Stomach smooth muscle (tissue), 2 donors: ENCODE results near the gene CAMK2B.

ENCODE experiments used
- H3K27ac ChIP-seq: one replicate; pipeline ENCODE4 v1.7.0; 2013; ENCODE audit warnings: mild to moderate bottlenecking, low read length, inconsistent platforms
- H3K27me3 ChIP-seq, 2 donors: one replicate each; pipeline ENCODE4 v1.7.0; 2013; ENCODE audit warnings: low read length in 2 of 2; ENCODE audit not compliant: insufficient read depth in 2 of 2, control insufficient read depth in 1 of 2
- H3K36me3 ChIP-seq, 2 donors: one replicate each; pipeline ENCODE4 v1.7.0; 2013; ENCODE audit warnings: low read length in 2 of 2; ENCODE audit not compliant: control insufficient read depth in 2 of 2, insufficient read depth in 2 of 2
- H3K4me1 ChIP-seq: one replicate; pipeline ENCODE4 v1.7.0; 2013; ENCODE audit warnings: low read length; ENCODE audit not compliant: control insufficient read depth, insufficient read depth
- H3K4me3 ChIP-seq, 2 donors: one replicate each; pipeline ENCODE4 v1.7.0; 2013; ENCODE audit warnings: low read length in 2 of 2
- H3K9ac ChIP-seq, 2 donors: one replicate each; pipeline ENCODE4 v1.7.0; 2013; ENCODE audit warnings: low read length in 2 of 2, mild to moderate bottlenecking in 1 of 2
- H3K9me3 ChIP-seq, 2 donors: one replicate each; pipeline ENCODE4 v1.7.0; 2013; ENCODE audit warnings: low read length in 2 of 2; ENCODE audit not compliant: control insufficient read depth in 2 of 2
- donor health status: healthy.
- donor health status: Pancreatic carcinoma.

CAMK2B gene

DNA sequence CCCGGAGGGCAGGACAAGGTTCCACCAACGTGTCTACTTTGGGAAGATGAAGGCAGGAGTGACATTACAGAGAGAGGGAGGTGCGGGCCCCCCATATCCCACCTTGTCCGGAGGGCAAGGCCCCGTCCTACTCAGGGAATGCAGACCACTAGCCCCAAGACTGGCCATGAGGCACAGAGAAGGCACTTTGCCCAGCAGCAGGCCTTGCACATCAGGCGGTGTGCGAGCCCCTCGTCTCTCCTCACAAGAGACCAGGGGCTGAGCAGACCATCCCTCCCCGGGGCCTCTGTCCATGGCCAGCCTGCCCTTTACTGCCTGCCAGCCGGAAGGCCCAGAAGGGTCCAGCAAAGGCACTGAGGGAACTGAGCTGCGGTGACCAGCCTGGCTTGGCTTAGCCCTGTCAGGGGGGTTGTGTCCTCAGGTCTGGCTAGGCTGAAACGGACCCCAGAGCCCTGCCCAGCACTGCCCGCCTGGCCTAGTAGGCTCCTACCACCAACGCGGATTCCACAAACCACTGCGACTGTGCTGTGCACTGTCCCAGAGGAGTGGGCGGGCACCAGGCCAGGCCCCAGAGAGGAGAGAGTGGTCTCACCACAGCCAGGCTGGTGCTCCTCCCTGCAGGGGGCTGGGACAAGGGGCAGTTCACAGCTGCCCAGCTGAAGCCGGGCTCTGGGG is 16.7 kb downstream of the CAMK2B start:
- Histone ChIP-seq H3K4me3 (no peak overlapping the region), H3K27ac (no peak overlapping the region), H3K9ac (no peak overlapping the region), H3K4me1 (peaks cover 10% of the 10 kb centered on the region), H3K36me3 (no peaks in the 10 kb centered on the region), H3K27me3 (peaks cover 6 to 14% of the 10 kb centered on the region in 2 donors), H3K9me3 (no peaks in the 10 kb centered on the region)

DNA sequence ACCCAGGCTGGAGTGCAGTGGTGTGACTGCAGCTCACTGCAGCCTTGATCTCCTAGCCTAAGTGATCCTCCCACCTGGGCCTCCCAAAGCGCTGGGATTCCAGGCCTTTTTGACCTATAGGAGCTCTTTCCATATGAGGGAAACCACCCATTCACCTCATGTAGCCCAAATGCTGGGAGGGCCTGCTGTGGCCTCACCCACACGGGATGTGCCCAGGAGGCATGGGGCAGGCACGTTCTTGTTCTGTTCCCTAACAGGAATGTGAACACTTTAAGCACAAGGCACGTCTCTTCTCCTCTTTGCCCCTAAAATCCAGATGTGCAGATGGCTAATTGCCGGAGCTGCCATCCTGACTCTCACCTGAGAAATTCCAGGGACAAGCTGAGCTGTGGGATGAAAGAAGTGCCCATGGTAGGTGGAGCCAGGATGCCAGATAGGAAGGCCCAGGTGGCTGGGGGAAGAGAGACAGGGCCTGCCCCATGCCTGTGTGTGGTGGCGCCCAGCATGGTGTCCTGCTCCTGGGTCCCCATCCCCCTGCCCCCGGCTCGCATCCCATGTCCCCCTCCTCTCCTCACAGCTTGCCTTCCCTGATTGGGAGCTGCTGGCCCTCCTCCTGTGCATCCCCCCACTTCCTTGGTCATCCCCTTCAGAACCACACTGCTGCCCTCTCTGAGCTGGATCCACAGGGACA is 17.3 kb downstream of the CAMK2B start:
- H3K27me3 ChIP-seq: peaks cover 6 to 14% of the 10 kb centered on the region in 2 donors
- peaks cover 10% of the 10 kb centered on the region for H3K4me1 ChIP-seq
- H3K27ac ChIP-seq: no peak overlapping the region
- no peak overlapping the region for H3K9ac ChIP-seq
- H3K4me3 ChIP-seq: no peak overlapping the region
- H3K9me3 ChIP-seq: no peaks in the 10 kb centered on the region
- H3K36me3 ChIP-seq: no peaks in the 10 kb centered on the region

DNA sequence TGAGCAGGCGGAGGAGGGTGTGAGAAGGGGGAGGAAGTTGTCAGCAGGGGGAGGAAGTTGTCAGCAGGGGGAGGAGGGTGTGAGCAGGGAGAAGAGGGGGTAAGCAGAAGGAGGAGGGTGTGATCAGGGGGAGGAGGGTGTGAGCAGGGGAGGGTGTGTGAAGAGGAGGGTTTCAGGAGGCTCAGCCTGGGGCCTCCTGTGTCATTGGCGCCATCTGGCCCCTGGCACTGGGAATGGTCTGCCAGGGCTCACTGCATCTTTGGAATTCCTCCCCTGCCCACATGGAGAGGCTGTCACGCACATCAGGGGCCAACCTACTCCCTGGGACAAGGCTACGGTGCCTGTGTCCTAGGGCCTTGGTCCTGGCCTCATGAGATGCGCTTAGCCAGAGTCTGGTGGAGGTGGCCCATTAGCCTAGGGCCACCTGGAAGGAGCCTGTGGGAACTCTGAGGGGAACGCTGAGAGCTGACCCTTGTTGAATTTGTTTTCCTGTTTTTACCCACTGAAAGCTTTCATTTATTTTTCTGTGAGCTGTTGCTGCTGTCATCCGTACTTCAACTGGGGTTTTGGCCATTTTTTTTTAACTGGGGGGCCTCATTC is 18.0 kb downstream of the CAMK2B start:
- no peaks in the 10 kb centered on the region for H3K36me3 ChIP-seq
- H3K9ac ChIP-seq: no peak overlapping the region
- H3K9me3 ChIP-seq: no peaks in the 10 kb centered on the region
- peaks cover 6 to 14% of the 10 kb centered on the region in 2 donors for H3K27me3 ChIP-seq
- H3K4me3 ChIP-seq: no peak overlapping the region
- no peak overlapping the region for H3K27ac ChIP-seq
- H3K4me1 ChIP-seq: peaks cover 10% of the 10 kb centered on the region

DNA sequence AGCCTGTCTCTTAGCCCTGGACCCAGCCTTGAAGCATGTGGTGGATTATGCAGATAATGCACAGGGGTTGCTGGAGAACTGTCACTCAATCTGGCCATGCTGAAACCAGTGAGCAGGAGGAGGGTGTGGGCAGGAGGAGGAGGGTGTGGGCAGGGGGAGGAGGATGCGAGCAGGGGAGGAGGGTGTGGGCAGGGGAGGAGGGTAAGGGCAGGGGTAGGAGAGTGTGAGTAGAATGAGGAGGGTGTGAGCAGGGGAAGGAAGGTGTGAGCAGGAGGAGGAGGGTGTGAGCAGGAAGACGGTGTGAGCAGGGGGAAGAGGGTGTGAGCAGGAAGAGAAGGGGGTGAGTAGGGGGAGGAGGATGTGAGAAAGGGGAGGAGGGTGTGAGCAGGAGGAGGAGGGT is 18.8 kb downstream of the CAMK2B start:
- no peak overlapping the region for H3K4me3 ChIP-seq
- no peak overlapping the region for H3K9ac ChIP-seq
- peaks cover 10% of the 10 kb centered on the region for H3K4me1 ChIP-seq
- no peak overlapping the region for H3K27ac ChIP-seq
- peaks cover 0 to 3% of the 10 kb centered on the region in 2 donors for H3K9me3 ChIP-seq
- no peaks in the 10 kb centered on the region for H3K36me3 ChIP-seq
- peaks cover 6 to 11% of the 10 kb centered on the region in 2 donors for H3K27me3 ChIP-seq

DNA sequence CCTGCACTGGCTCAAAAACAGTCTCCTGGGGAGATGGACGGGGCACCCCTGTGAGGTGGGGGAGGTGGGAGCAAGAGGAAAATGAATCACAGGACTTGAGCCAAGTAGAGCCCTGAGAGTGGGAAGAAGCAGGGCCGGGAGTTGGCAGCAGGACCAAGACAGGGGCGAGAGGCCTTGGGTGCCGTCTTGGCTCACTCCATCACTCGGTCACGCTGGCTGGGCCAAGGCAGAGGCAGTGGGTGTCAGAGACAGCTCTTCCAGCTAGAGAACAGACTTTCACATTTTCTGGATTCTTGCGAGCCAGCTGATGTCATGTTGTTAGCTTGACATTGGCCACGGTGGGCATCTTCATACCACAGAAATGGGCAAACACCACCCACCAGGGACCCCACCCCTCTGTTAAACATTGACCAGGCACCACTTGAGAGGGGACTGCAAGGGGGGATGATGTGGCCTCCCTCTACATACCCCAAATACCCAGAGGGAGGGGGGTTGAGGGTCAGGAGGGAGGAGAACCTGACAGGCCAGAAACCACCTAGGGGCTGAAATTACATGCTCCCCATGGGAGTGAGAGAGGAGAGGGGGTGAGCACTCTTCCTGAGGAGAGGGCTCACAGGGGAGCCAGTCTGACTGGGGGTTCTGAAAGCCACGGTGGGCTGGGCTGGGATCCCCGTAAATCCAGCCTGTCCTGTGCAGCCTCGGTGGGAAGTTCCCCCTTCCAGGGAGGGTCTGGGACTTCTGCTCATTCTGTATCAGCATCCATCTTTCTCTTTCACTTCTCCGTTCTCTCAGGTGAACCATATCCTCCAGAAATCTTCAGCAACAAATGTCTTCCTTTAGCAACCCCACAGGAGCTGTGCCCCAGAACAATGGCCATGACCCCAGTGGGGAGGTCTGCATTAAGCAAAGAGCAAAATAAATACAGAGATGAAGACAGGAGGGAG is 19.6 kb downstream of the CAMK2B start:
- H3K36me3 ChIP-seq: no peaks in the 10 kb centered on the region
- H3K4me3 ChIP-seq: no peak overlapping the region
- H3K9me3 ChIP-seq: peaks cover 0 to 3% of the 10 kb centered on the region in 2 donors
- peaks cover 10% of the 10 kb centered on the region for H3K4me1 ChIP-seq
- H3K27me3 ChIP-seq: peaks cover 6 to 11% of the 10 kb centered on the region in 2 donors
- H3K27ac ChIP-seq: no peak overlapping the region
- no peak overlapping the region for H3K9ac ChIP-seq

DNA sequence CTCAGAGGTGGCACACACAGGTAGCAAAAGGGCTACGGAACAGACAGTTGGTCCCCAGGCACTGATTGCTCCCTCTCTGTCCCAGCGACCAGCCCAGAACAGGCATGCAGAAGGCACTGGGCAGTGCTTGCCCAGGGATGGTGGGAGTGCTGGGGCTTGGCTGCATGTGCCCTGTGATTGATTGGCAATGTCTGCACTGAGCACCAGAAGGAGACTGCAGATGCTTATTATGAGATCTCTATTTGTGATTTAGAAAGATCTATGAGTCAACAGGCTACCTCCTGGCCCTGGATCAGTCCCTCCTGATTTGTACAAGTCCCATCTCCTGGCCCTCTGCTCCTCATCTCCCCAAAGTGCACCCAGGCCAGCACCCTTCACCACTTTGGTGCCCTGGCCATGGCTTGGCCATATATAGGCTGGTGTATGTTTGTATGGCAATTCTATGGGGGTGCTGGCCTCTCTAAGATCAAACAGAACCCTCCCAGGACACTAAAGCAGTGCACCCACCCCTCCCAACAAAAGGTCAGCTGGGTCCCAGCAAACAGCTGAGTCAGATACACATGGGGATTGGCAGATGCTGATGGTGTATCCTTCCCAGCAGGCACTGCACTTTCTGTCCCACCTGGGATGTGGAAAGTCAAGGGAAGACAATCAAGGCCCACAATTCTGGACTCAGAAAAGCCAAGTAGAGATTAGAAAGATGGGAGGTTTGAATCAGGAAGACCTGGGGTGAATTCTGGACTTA is 30.9 kb downstream of the CAMK2B start:
- Histone ChIP-seq H3K9me3 (no peaks in the 10 kb centered on the region), H3K4me1 (no peaks in the 10 kb centered on the region), H3K36me3 (no peaks in the 10 kb centered on the region), H3K4me3 (no peak overlapping the region), H3K9ac (no peak overlapping the region), H3K27me3 (peaks cover 7 to 16% of the 10 kb centered on the region in 2 donors), H3K27ac (no peak overlapping the region)

DNA sequence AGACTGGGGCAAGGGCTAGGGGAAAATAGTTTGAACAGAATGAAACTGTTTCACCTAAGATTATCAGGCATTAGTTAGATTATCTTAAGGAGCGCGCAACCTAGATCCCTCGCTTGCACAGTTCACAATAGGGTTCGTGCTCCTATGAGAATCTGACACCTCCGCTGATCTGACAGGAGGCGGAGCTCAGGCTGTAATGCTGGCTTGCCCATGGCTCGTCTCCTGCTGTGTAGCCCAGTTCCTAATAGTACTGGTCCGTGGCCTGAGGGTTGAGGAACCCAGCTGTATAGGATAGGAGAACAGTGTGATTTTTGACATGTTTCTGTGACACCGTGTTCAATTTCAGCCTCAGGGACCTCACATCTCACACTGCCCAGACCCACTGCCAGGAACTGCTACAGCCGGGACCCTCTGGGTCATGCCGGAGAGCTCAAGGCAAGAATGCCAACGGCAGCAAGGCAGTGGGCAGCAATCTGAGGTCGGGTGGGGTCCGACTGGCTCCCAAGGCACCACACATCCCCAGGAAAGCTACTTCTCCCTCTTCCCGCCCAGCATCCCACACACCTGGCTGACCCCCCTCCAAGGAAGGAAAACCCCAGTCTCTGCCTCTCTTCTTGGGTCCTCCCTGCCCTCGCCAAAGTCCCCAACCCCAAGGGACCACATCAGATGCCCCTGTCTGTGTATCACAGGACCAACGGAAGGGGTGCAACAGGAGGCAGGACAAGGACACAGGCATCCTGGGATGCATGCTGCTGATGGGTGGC is 31.7 kb downstream of the CAMK2B start:
- H3K9ac ChIP-seq: no peak overlapping the region
- H3K36me3 ChIP-seq: no peaks in the 10 kb centered on the region
- H3K27ac ChIP-seq: no peak overlapping the region
- H3K9me3 ChIP-seq: no peaks in the 10 kb centered on the region
- peaks cover 7 to 16% of the 10 kb centered on the region in 2 donors for H3K27me3 ChIP-seq
- no peaks in the 10 kb centered on the region for H3K4me1 ChIP-seq
- H3K4me3 ChIP-seq: no peak overlapping the region

DNA sequence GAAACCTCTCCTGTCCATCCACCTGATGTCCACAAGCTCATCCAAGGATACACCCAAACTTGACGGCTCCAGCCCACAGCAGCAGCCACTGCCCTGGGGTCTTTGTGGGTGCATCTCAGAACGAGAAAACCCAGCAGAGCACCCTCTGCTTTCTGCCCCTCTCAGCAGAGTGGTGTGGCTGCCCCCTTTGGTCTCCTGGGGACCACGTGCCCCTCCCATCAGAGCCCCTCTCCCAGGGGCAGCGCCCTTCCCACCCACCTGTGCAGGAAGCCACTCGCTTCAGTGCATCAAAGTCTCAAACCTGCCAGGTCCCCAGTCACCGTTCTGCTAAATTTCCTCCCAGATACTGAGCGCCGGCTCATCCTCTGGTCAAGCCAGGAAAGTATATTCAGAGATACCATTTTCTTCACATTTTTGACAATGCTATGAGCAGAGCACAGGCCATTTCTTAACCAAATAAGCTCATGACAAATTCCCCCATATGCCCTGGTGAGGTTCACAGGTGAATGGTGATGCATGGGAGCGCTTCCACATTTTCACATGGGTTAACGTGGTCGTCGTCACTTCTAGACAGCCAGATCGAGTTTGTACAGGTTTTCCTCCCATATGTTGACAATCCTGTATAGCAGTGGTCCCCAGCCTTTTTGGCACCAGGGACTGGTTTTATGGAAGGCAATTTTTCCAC is 32.4 kb downstream of the CAMK2B start:
- Histone ChIP-seq H3K4me3 (no peak overlapping the region), H3K4me1 (no peaks in the 10 kb centered on the region), H3K36me3 (no peaks in the 10 kb centered on the region), H3K9me3 (no peaks in the 10 kb centered on the region), H3K27me3 (peaks cover 7 to 16% of the 10 kb centered on the region in 2 donors), H3K9ac (no peak overlapping the region), H3K27ac (no peak overlapping the region)

DNA sequence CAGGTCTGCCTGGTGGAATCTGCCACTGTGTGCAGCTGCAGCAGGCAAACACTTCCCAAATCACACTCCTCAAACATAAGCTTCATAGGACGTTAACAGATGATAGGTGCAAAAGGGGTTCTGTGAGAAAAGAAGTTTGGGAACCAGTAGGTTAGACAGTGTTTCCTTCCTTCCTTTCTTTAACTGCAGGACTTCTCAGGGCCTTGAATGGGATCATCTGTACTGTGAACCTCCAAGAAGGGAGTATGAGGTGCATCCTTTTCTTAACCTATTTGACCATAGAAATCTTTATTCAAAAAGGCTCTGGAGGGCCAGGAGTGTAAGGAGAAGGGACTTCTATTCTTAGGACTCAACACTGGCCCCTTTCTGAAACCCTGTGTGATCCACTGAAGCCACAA is 33.0 kb downstream of the CAMK2B start:
- no peak overlapping the region for H3K9ac ChIP-seq
- H3K9me3 ChIP-seq: no peaks in the 10 kb centered on the region
- no peak overlapping the region for H3K4me3 ChIP-seq
- H3K36me3 ChIP-seq: no peaks in the 10 kb centered on the region
- H3K27me3 ChIP-seq: peaks cover 7 to 16% of the 10 kb centered on the region in 2 donors
- no peaks in the 10 kb centered on the region for H3K4me1 ChIP-seq
- H3K27ac ChIP-seq: no peak overlapping the region
